Gastroesophageal sphincter (tissue), 3 donors: ENCODE data around the gene SLC66A3.

Experiments used
- CTCF ChIP-seq, 4 experiments: fragments of 200-600 bp in 2 of 4; fragments of 450-650 bp in 2 of 4; sonication (generic) in 1 of 4; IDR thresholded peaks; one replicate each; pipeline ENCODE4 v1.5.1; 2017 to 2019; ENCODE audit warnings: antibody characterized with exemption in 4 of 4, mild to moderate bottlenecking in 2 of 4, moderate library complexity in 2 of 4
- EP300 ChIP-seq: sonication (generic); formaldehyde crosslinking; IDR thresholded peaks from one replicate; pipeline ENCODE4 v1.6.1; 2017; ENCODE audit warnings: antibody characterized with exemption, mild to moderate bottlenecking
- POLR2A ChIP-seq, 2 donors: fragments of 450-650 bp; IDR thresholded peaks; one replicate each; pipeline ENCODE4 v1.6.1; 2017; ENCODE audit warnings: antibody characterized with exemption in 2 of 2, mild to moderate bottlenecking in 2 of 2, moderate library complexity in 1 of 2
- POLR2AphosphoS5 ChIP-seq: sonication (generic); formaldehyde crosslinking; IDR thresholded peaks from one replicate; pipeline ENCODE4 v1.6.1; 2017; ENCODE audit warnings: antibody characterized with exemption

- TF ChIP-seq CTCF (IDR thresholded peaks at IDR 0.05) (no peak), POLR2AphosphoS5 (no peak), POLR2A (IDR thresholded peaks at IDR 0.05) (no peak), EP300 (no peak)
These were observed 23.9 kb downstream of the SLC66A3 start for GRCh38 chr2:11179196-11179595.
